Measurements from ENCODE around the gene LRRC8B. TPM values are rescaled to one million over a fixed set of nuclear protein-coding genes. Genes with fewer than 3 reads are reported as not detected.
"Not testable (repeated sequence)": the region's sequence is repeated elsewhere in the genome, so short reads cannot be mapped to it uniquely, and the experiment has no call there.

Gene LRRC8B
- total RNA-seq, 1 experiment from 2014 or later: 15.0 TPM

DNA sequence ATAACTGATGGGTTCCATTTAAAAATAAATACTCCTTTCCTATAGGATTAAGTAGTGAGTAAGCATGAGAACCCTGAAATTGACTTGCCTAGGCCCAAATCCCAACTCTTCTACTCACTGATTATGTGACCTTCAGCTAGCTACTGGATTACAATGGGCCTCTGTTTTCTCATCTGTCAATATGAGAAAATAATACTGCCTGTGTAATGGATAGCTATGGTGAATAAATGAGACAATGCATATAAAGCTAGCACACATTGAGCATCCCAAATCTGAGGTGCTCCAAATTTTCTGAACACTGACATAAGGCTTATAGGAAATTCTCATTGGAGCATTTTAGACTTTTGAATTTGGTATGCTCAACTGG lies 103.0 kb downstream of the LRRC8B start:
- Histone ChIP-seq H3F3A (ENCODE audit: insufficient read depth, low read depth) (peaks cover 4% of the 10 kb centered on the region; the same call in 1 of the 2 replicates), H3K36me3 (ENCODE audit: low read depth) (no peaks in the 10 kb centered on the region), H3K4me1 (replicated peaks; ENCODE audit: insufficient read depth) (no peaks in the 10 kb centered on the region), H3K27me3 (ENCODE audit: insufficient read depth, low read depth) (no peaks in the 10 kb centered on the region), H4K20me1 (ENCODE audit: insufficient read depth) (no peaks in the 10 kb centered on the region), H3K4me3 (no peak overlapping the region), H3K4me2 (no peak overlapping the region), H3K79me2 (ENCODE audit: low read depth) (no peaks in the 10 kb centered on the region), H2AFZ (no peak overlapping the region), H3K9me2 (ENCODE audit: insufficient read depth) (no peaks in the 10 kb centered on the region; the same call in 1 of the 2 replicates), H3K9me3 (ENCODE audit: insufficient read depth, low read depth) (no peaks in the 10 kb centered on the region), H3K27ac (no peak overlapping the region)
- no TSS peak for BruUV-seq (replicated peaks)
- no peak for TF ChIP-seq EZH2 (IDR thresholded peaks at IDR 0.05; ENCODE audit: low read depth)
- TF ChIP-seq, protein P1, sequence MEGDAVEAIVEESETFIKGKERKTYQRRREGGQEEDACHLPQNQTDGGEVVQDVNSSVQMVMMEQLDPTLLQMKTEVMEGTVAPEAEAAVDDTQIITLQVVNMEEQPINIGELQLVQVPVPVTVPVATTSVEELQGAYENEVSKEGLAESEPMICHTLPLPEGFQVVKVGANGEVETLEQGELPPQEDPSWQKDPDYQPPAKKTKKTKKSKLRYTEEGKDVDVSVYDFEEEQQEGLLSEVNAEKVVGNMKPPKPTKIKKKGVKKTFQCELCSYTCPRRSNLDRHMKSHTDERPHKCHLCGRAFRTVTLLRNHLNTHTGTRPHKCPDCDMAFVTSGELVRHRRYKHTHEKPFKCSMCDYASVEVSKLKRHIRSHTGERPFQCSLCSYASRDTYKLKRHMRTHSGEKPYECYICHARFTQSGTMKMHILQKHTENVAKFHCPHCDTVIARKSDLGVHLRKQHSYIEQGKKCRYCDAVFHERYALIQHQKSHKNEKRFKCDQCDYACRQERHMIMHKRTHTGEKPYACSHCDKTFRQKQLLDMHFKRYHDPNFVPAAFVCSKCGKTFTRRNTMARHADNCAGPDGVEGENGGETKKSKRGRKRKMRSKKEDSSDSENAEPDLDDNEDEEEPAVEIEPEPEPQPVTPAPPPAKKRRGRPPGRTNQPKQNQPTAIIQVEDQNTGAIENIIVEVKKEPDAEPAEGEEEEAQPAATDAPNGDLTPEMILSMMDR (conservative IDR thresholded peaks at IDR 0.05): no peak
- no peak for DNase-seq
- intact Hi-C loops (cut with micrococcal nuclease; ENCODE audit: unreplicated experiment): no loop called here
- POLR2A ChIA-PET (ENCODE audit: unreplicated experiment): no interaction called here
- CTCF ChIA-PET: no interaction called here

DNA sequence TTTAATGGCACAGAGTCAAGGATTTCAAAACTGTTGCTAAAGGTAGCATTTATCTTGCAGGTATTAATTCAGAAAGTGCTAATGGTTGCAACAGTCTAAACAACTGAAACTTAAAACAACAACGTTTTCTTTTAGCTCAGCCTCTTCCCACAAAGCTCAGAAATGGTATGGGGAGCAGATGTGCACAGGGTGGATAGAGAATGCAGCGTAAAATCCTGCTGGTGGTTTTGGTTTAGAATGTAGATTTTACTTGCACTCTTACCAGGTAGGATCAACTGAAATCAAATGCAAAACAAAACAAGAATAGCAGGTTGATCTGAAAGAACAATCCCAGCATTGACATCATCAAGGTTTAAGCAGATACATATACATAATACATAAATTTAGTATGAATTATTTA lies 104.5 kb downstream of the LRRC8B start:
- no peaks in the 10 kb centered on the region for H3K9me3 ChIP-seq (ENCODE audit: insufficient read depth, low read depth)
- H3K4me1 ChIP-seq (replicated peaks; ENCODE audit: insufficient read depth): peaks cover 2% of the 10 kb centered on the region
- no TSS peak for BruUV-seq (replicated peaks)
- no peak for TF ChIP-seq EZH2 (IDR thresholded peaks at IDR 0.05; ENCODE audit: low read depth)
- TF ChIP-seq, protein P1 (conservative IDR thresholded peaks at IDR 0.05): no peak
- no peak overlapping the region for H3K4me2 ChIP-seq
- H3K27ac ChIP-seq: no peak overlapping the region
- 0 out of 2 replicates have a peak, but pooled peaks cover under 1% of the 10 kb centered on the region for H3K79me2 ChIP-seq (ENCODE audit: low read depth)
- ChIA-PET CTCF (no interaction called here), POLR2A (ENCODE audit: unreplicated experiment) (no interaction called here)
- no peaks in the 10 kb centered on the region for H4K20me1 ChIP-seq (ENCODE audit: insufficient read depth)
- intact Hi-C loops (cut with micrococcal nuclease; ENCODE audit: unreplicated experiment): no loop called here
- no peaks in the 10 kb centered on the region for H3K27me3 ChIP-seq (ENCODE audit: insufficient read depth, low read depth)
- H2AFZ ChIP-seq: no peak overlapping the region
- H3F3A ChIP-seq (ENCODE audit: insufficient read depth, low read depth): peaks cover 4% of the 10 kb centered on the region; the same call in 1 of the 2 replicates
- H3K36me3 ChIP-seq (ENCODE audit: low read depth): no peaks in the 10 kb centered on the region
- no peaks in the 10 kb centered on the region; the same call in 1 of the 2 replicates for H3K9me2 ChIP-seq (ENCODE audit: insufficient read depth)
- no peak for DNase-seq
- no peak overlapping the region for H3K4me3 ChIP-seq

DNA sequence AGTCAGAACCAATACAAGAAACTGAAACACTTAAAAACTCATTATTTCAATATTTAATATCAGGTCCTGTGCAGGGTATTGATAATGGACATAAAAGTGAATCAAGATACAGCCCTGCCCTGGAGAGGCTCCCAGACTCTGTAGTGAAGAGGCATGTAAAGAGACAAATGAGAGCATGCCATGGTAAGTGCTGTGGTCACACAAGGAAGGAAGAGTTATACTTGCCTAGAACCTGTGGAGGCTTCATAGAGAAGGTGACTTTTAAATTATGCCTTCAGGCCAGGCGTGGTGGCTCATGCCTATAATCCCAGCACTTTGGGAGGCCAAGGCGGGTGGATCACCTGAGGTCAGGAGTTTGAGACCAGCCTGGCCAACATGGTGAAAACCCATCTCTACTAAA lies 105.0 kb downstream of the LRRC8B start:
- BruUV-seq (replicated peaks); CTCF ChIA-PET; DNase-seq; H3K9me2 ChIP-seq (ENCODE audit: insufficient read depth); H3K9me3 ChIP-seq (ENCODE audit: insufficient read depth, low read depth); POLR2A ChIA-PET (ENCODE audit: unreplicated experiment); H3K4me1 ChIP-seq (replicated peaks; ENCODE audit: insufficient read depth); H3K27me3 ChIP-seq (ENCODE audit: insufficient read depth, low read depth); H3K79me2 ChIP-seq (ENCODE audit: low read depth); H3F3A ChIP-seq (ENCODE audit: insufficient read depth, low read depth); H3K4me3 ChIP-seq; H4K20me1 ChIP-seq (ENCODE audit: insufficient read depth); H2AFZ ChIP-seq; H3K36me3 ChIP-seq (ENCODE audit: low read depth); H3K4me2 ChIP-seq; H3K27ac ChIP-seq; intact Hi-C loops (cut with micrococcal nuclease; ENCODE audit: unreplicated experiment): not testable (repeated sequence)

DNA sequence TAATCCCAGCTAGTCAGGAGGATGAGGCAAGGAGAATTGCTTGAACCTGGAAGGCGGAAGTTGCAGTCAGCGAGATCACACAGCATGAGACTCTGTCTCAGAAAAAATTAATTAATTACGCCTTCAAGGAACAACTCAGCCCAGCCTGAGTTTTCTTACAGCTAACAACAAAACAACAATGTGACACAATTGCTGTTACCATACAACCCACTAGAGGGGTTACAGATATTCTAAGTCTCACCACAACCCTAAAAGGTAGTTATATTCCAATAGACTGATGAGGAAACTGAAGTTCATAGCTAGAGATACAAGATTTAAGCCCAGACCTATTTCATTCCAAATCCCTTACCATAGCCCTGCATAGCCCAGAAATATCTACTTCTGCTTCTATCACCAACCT lies 105.4 kb downstream of the LRRC8B start:
- POLR2A ChIA-PET (ENCODE audit: unreplicated experiment): no interaction called here
- no peaks in the 10 kb centered on the region for H3K9me2 ChIP-seq (ENCODE audit: insufficient read depth)
- DNase-seq: no peak

More for the DNA sequence above, 105.4 kb downstream of the LRRC8B start:
- no peaks in the 10 kb centered on the region for H3K27me3 ChIP-seq (ENCODE audit: insufficient read depth, low read depth)
- CTCF ChIA-PET: no interaction called here
- H2AFZ ChIP-seq: no peak overlapping the region
- H3K27ac ChIP-seq: no peak overlapping the region
- H3F3A ChIP-seq (ENCODE audit: insufficient read depth, low read depth): peaks cover 4% of the 10 kb centered on the region; the same call in 1 of the 2 replicates
- 0 out of 2 replicates have a peak, but pooled peaks cover 3% of the 10 kb centered on the region for H3K79me2 ChIP-seq (ENCODE audit: low read depth)
- H3K9me3 ChIP-seq (ENCODE audit: insufficient read depth, low read depth): no peaks in the 10 kb centered on the region
- intact Hi-C loops (cut with micrococcal nuclease; ENCODE audit: unreplicated experiment): loop anchor here (10.0 kb wide), 1 partner anchor 365 kb away; the partner anchor contains the start of gene ZNF326
- no peaks in the 10 kb centered on the region for H4K20me1 ChIP-seq (ENCODE audit: insufficient read depth)
- H3K4me2 ChIP-seq: no peak overlapping the region
- peaks cover 11% of the 10 kb centered on the region for H3K4me1 ChIP-seq (replicated peaks; ENCODE audit: insufficient read depth)
- no peak overlapping the region for H3K4me3 ChIP-seq
- no TSS peak for BruUV-seq (replicated peaks)
- TF ChIP-seq EZH2 (IDR thresholded peaks at IDR 0.05; ENCODE audit: low read depth): no peak
- no peaks in the 10 kb centered on the region for H3K36me3 ChIP-seq (ENCODE audit: low read depth)
